B cell (primary cell): ENCODE data around the gene DYNLT3.

ENCODE experiments used
- CTCF ChIP-seq: fragments of 200-600 bp; IDR thresholded peaks from one replicate; pipeline ENCODE4 v1.8.0; 2022; ENCODE audit warnings: antibody characterized with exemption, mild to moderate bottlenecking
- EZH2 ChIP-seq: IDR thresholded peaks from 2 replicates; pipeline ENCODE4 v1.6.1; 2012; ENCODE audit warnings: borderline replicate concordance, low read depth, mild to moderate bottlenecking, moderate library complexity, low read length; ENCODE audit not compliant: insufficient read depth, poor library complexity, severe bottlenecking

- TF ChIP-seq EZH2 (no peak), CTCF (no peak)
Observed at GRCh38 chrX:37863728-37864127, 16.4 kb upstream of the DYNLT3 start.
